Measurements from ENCODE around the gene ADARB2.

ADARB2 gene

GRCh38 chr10:1130995-1131790 is 606.1 kb downstream of the ADARB2 start:
- DNase-seq (ENCODE audit: extremely low spot score), result no peak
- TF ChIP-seq CTCF (IDR thresholded peaks at IDR 0.05; ENCODE audit: control extremely low read depth, extremely low read depth, low read depth, missing control alignments), result no peak
- CTCF ChIA-PET, result interaction anchor here (1.5 kb wide), 1 partner anchor 11 kb away, joined by 5 read pairs; no protein-coding TSS in a partner anchor
- POLR2A ChIA-PET, result no interaction called here

DNA sequence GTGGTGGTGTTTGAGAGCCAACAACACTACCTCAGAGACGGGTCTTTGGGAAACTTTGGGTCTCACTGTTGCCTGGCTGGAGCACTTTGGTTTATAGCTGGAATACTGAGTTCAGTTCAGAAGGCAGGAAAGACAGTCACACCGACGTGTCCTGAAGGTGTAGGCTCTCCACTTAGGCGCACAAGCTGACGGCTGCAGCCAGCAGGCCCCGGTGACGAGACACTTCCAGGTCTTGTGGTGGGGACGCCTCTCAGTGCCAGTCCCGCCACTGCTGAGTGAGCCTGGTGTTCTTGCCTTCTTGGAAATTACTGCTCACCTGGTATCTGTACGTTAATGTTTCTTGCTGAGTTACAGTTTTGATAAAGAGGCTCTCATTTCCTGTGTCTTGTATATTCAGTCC is 607.1 kb downstream of the ADARB2 start:
- POLR2A ChIA-PET, result no interaction called here
- CTCF ChIA-PET, result interaction anchor here (1.0 kb wide), 1 partner anchor 8 kb away, joined by 3 read pairs; no protein-coding TSS in a partner anchor
- DNase-seq (ENCODE audit: extremely low spot score), result no peak
- no peak for TF ChIP-seq CTCF (IDR thresholded peaks at IDR 0.05; ENCODE audit: control extremely low read depth, extremely low read depth, low read depth, missing control alignments)

- ChIA-PET CTCF (no interaction called here), POLR2A (no interaction called here)
- no peak for TF ChIP-seq CTCF (IDR thresholded peaks at IDR 0.05; ENCODE audit: control extremely low read depth, extremely low read depth, low read depth, missing control alignments)
- DNase-seq (ENCODE audit: extremely low spot score), result no peak
These were observed 608.7 kb downstream of the ADARB2 start for GRCh38 chr10:1128649-1129048.

DNA sequence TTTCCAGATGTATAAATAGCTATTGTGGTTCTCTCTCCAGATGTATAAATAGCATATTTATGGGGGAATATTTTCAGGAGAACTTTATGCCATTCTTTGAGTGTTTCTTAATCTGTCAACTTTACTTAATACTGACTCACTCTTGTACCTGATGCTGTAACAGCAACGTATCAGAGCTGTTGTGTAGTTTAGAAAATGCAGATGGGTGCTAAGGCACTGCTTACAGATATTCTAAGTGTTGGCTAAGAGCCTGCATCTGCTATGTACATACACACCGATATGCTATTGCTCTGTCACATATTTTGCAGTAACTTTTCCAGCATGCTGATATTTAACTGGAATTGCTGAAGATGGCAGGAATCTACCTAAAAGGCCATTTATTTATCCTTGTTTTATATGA is 609.2 kb downstream of the ADARB2 start:
- TF ChIP-seq CTCF (IDR thresholded peaks at IDR 0.05; ENCODE audit: control extremely low read depth, extremely low read depth, low read depth, missing control alignments), result no peak
- CTCF ChIA-PET, result interaction anchor here (1.4 kb wide), 1 partner anchor 18 kb away, joined by 4 read pairs; no protein-coding TSS in a partner anchor
- DNase-seq (ENCODE audit: extremely low spot score), result no peak
- POLR2A ChIA-PET, result no interaction called here

GRCh38 chr10:1127629-1128028 is 609.7 kb downstream of the ADARB2 start:
- POLR2A ChIA-PET, result no interaction called here
- TF ChIP-seq CTCF (IDR thresholded peaks at IDR 0.05; ENCODE audit: control extremely low read depth, extremely low read depth, low read depth, missing control alignments), result no peak
- CTCF ChIA-PET, result interaction anchor here (1.4 kb wide), 1 partner anchor 18 kb away, joined by 4 read pairs; no protein-coding TSS in a partner anchor

More at GRCh38 chr10:1127629-1128028, 609.7 kb downstream of the ADARB2 start:
- DNase-seq (ENCODE audit: extremely low spot score), result no peak

Measured in GM10248 (cell line).